HCT116 (cell line): ENCODE results near the gene PBX1. TPM values are rescaled to one million over a fixed set of nuclear protein-coding genes. Genes with fewer than 3 reads are reported as not detected.

ENCODE experiments used
- ATAC-seq: fragments of 200-7000 bp; cut with Tn5 transposase; 2 replicates; pipeline ENCODE4 v1.9.1; 2020; ENCODE audit warnings: mild to moderate bottlenecking, moderate library complexity
- BruUV-seq: library from RNA; stranded (reverse); fragments of 400-500 nt; replicated peaks from 2 replicates; lab custom pipeline; 2021; lab: Mats Ljungman, UMichigan
- CTCF ChIA-PET: fragments of 300-600 bp; sonication (Branson Sonifier 250); formaldehyde crosslinking; loops from one replicate; lab custom pipeline; 2021; ENCODE audit warnings: antibody characterized with exemption; lab: Charles Lee
- POLR2A ChIA-PET: fragments of 300-600, 350-600 bp; sonication (Branson Sonifier 250); formaldehyde crosslinking; loops from one replicate; lab custom pipeline; 2021; ENCODE audit warnings: antibody characterized with exemption; lab: Charles Lee
- RAD21 ChIA-PET, 2 experiments: fragments of 300-600 bp; sonication (Branson Sonifier 250); formaldehyde crosslinking; loops; one replicate each; lab custom pipeline; 2023; ENCODE audit warnings: low total read pairs in 2 of 2; ENCODE audit not compliant: uncharacterized antibody in 2 of 2, unreplicated experiment in 2 of 2, low non-redundant PET in 1 of 2; lab: Charles Lee
- DNase-seq: peaks from one replicate; pipeline ENCODE4 v3.0.0-alpha.2; 2010; ENCODE audit warnings: low read depth, low spot score
- H2AFZ ChIP-seq: fragments of 200-600 bp; shearing (Covaris generic), sonication (generic); 2 replicates; pipeline ENCODE4 v1.6.1; 2017; ENCODE audit warnings: low read depth, mixed run types, mixed read lengths, antibody characterized with exemption, low read length; ENCODE audit not compliant: poor library complexity, severe bottlenecking
- H3K27ac ChIP-seq: 2 replicates; pipeline ENCODE4 v1.5.1; 2012; ENCODE audit warnings: low read depth, low read length
- H3K27me3 ChIP-seq: fragments of 200-600 bp; sonication (generic); 2 replicates; pipeline ENCODE4 v1.6.1; 2016; ENCODE audit warnings: mixed run types, low read length, mixed read lengths; ENCODE audit not compliant: insufficient read depth
- H3K36me3 ChIP-seq, 2 experiments: fragments of 200-500 bp in 1 of 2; fragments of 200-600 bp in 1 of 2; sonication (Bioruptor generic) in 1 of 2; sonication (generic) in 1 of 2; 2 replicates each; pipeline versions ENCODE4 v1.5.1 to v1.6.1; 2014 to 2016; ENCODE audit warnings: low read length in 2 of 2, inconsistent platforms in 1 of 2, mixed read lengths in 1 of 2, mixed run types in 1 of 2; ENCODE audit not compliant: insufficient read depth in 2 of 2, control insufficient read depth in 1 of 2
- H3K4me1 ChIP-seq, 2 experiments: fragments of 200-600 bp in 1 of 2; sonication (generic) in 1 of 2; 2 replicates each; pipeline versions ENCODE4 v1.5.1 to v1.6.1; 2012 to 2017; ENCODE audit warnings: low read length in 2 of 2, inconsistent platforms in 1 of 2, mild to moderate bottlenecking in 1 of 2, mixed read lengths in 1 of 2, mixed run types in 1 of 2, moderate library complexity in 1 of 2; ENCODE audit not compliant: insufficient read depth in 2 of 2, control insufficient read depth in 1 of 2
- H3K4me2 ChIP-seq: fragments of 200-600 bp; sonication (generic); 2 replicates; pipeline ENCODE4 v1.6.1; 2017; ENCODE audit warnings: mixed run types, low read length, mixed read lengths
- H3K4me3 ChIP-seq, 2 experiments: fragments of 200-600 bp in 1 of 2; sonication (generic) in 1 of 2; replicated peaks in 1 of 2; 2 replicates each; pipeline ENCODE4 v1.5.1; 2011 to 2016; ENCODE audit warnings: low read length in 2 of 2, control low read depth in 1 of 2, low read depth in 1 of 2, mild to moderate bottlenecking in 1 of 2, mixed read lengths in 1 of 2, mixed run types in 1 of 2
- H3K79me2 ChIP-seq: fragments of 200-600 bp; sonication (generic); 2 replicates; pipeline ENCODE4 v1.6.1; 2017; ENCODE audit warnings: mild to moderate bottlenecking, mixed run types, low read length, moderate library complexity, mixed read lengths; ENCODE audit not compliant: insufficient read depth
- H3K9ac ChIP-seq: fragments of 200-600 bp; sonication (generic); 2 replicates; pipeline ENCODE4 v1.6.1; 2016; ENCODE audit warnings: low read length, mixed read lengths
- H3K9me2 ChIP-seq: fragments of 200-600 bp; sonication (generic), shearing (Covaris generic); 2 replicates; pipeline ENCODE4 v1.6.1; 2017; ENCODE audit warnings: mixed run types, mild to moderate bottlenecking, moderate library complexity; ENCODE audit not compliant: insufficient read depth
- H3K9me3 ChIP-seq, 2 experiments: fragments of 200-500 bp in 1 of 2; fragments of 200-600 bp in 1 of 2; sonication (Bioruptor generic) in 1 of 2; sonication (generic) in 1 of 2; 2 replicates each; pipeline ENCODE4 v1.6.1; 2014 to 2017; ENCODE audit warnings: low read length in 2 of 2, mixed read lengths in 2 of 2, inconsistent platforms in 1 of 2, low read depth in 1 of 2, mild to moderate bottlenecking in 1 of 2, mixed run types in 1 of 2, moderate library complexity in 1 of 2; ENCODE audit not compliant: control insufficient read depth in 1 of 2, insufficient read depth in 1 of 2
- H4K20me1 ChIP-seq: fragments of 200-600 bp; sonication (generic), shearing (Covaris generic); 2 replicates; pipeline ENCODE4 v1.6.1; 2017; ENCODE audit warnings: mixed run types, mild to moderate bottlenecking, moderate library complexity; ENCODE audit not compliant: insufficient read depth
- CEBPB ChIP-seq: IDR thresholded peaks from 2 replicates; pipeline ENCODE4 v1.6.1; 2012; ENCODE audit warnings: low read depth
- ELF1 ChIP-seq: IDR thresholded peaks from 2 replicates; pipeline ENCODE4 v1.6.1; 2012; ENCODE audit warnings: low read depth, borderline replicate concordance
- EZH2phosphoT487 ChIP-seq: fragments of 200-600 bp; IDR thresholded peaks from 2 replicates; pipeline ENCODE4 v1.6.1; 2018; ENCODE audit warnings: antibody characterized with exemption, borderline replicate concordance
- POLR2A ChIP-seq: IDR thresholded peaks from 2 replicates; pipeline ENCODE4 v1.7.0; 2011; ENCODE audit warnings: borderline replicate concordance; ENCODE audit not compliant: insufficient read depth, insufficient read length; ENCODE audit errors: extremely low read depth
- SIN3A ChIP-seq: IDR thresholded peaks from 2 replicates; pipeline ENCODE4 v1.6.1; 2012; ENCODE audit warnings: low read depth
- SP1 ChIP-seq: IDR thresholded peaks from 2 replicates; pipeline ENCODE4 v1.6.1; 2012; ENCODE audit warnings: low read depth
- YY1 ChIP-seq: IDR thresholded peaks from 2 replicates; pipeline ENCODE4 v1.6.1; 2011; ENCODE audit warnings: low read length, low read depth, moderate library complexity, mild to moderate bottlenecking; ENCODE audit not compliant: insufficient replicate concordance; ENCODE audit errors: extremely low read depth
- ZFX ChIP-seq: fragments of 450-650 bp; IDR thresholded peaks from 2 replicates; pipeline ENCODE4 v1.6.1; 2017
- intact Hi-C: fragments of 100-400 bp; cut with micrococcal nuclease; formaldehyde crosslinking; loops from 2 replicates; pipeline ENCODE4 v1.10.0; 2022
- total RNA-seq: library from RNA; stranded (reverse); gene quantifications from one replicate; pipeline ENCODE4 v1.2.1, GENCODE V29; 2021; ENCODE audit not compliant: unreplicated experiment
- TF ChIP-seq, protein P1 (sequence below): IDR thresholded peaks from 2 replicates; pipeline ENCODE4 v1.6.1; 2011; ENCODE audit warnings: mild to moderate bottlenecking, low read length, moderate library complexity; ENCODE audit not compliant: insufficient replicate concordance; ENCODE audit errors: extremely low read depth

The PBX1 gene
- total RNA-seq, 1 experiment from 2014 or later, result 29.6 TPM

DNA sequence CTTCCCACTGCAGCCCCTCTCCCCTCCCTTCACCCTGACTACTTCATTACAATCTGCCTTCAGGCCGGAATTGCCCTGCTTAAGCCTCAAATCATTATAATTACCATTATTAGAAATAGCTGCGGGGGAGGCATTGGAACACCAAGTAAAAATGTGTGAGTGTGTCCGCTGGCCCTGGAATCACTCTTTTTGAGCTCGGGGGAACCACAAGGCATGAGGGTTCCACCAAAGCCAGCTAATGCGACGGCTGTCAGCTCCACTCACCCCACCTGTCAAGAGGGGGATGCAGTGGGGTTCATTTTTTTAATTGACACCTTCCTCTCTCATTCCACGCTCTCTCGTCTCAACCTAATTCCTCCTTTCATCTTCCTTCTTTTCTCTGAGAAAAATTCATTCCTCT lies 177.2 kb downstream of the PBX1 start:
- H3K36me3 ChIP-seq, result no peaks in the 10 kb centered on the region
- no peak overlapping the region for H3K9ac ChIP-seq
- ChIA-PET CTCF (no interaction called here), POLR2A (no interaction called here), RAD21 (no interaction called here)
- H3K9me3 ChIP-seq, result no peaks in the 10 kb centered on the region
- H3K9me2 ChIP-seq, result no peaks in the 10 kb centered on the region
- no peak for ATAC-seq
- H3K4me3 ChIP-seq, result no peak overlapping the region
- H2AFZ ChIP-seq, result no peak overlapping the region
- H4K20me1 ChIP-seq, result no peaks in the 10 kb centered on the region
- H3K4me1 ChIP-seq, result peaks cover 11 to 15% of the 10 kb centered on the region in 2 experiments; a peak in 3 of 4 replicates
- intact Hi-C loops, result no loop called here
- BruUV-seq, result no TSS peak
- no peaks in the 10 kb centered on the region for H3K27me3 ChIP-seq
- H3K4me2 ChIP-seq, result no peak overlapping the region
- no peak overlapping the region for H3K27ac ChIP-seq
- H3K79me2 ChIP-seq, result no peaks in the 10 kb centered on the region
- no peak for DNase-seq
- TF ChIP-seq SP1 (no peak), SIN3A (no peak), POLR2A (no peak)
- TF ChIP-seq, protein P1, sequence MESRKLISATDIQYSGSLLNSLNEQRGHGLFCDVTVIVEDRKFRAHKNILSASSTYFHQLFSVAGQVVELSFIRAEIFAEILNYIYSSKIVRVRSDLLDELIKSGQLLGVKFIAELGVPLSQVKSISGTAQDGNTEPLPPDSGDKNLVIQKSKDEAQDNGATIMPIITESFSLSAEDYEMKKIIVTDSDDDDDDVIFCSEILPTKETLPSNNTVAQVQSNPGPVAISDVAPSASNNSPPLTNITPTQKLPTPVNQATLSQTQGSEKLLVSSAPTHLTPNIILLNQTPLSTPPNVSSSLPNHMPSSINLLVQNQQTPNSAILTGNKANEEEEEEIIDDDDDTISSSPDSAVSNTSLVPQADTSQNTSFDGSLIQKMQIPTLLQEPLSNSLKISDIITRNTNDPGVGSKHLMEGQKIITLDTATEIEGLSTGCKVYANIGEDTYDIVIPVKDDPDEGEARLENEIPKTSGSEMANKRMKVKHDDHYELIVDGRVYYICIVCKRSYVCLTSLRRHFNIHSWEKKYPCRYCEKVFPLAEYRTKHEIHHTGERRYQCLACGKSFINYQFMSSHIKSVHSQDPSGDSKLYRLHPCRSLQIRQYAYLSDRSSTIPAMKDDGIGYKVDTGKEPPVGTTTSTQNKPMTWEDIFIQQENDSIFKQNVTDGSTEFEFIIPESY, result no peak

GRCh38 chr1:164739189-164739588 lies 180.2 kb downstream of the PBX1 start:
- Histone ChIP-seq H3K9me2 (no peaks in the 10 kb centered on the region), H3K27ac (no peak overlapping the region), H2AFZ (no peak overlapping the region), H3K4me3 (no peak overlapping the region), H3K9ac (no peak overlapping the region), H3K9me3 (no peaks in the 10 kb centered on the region), H3K36me3 (no peaks in the 10 kb centered on the region), H4K20me1 (no peaks in the 10 kb centered on the region), H3K27me3 (no peaks in the 10 kb centered on the region), H3K4me2 (no peak overlapping the region), H3K79me2 (no peaks in the 10 kb centered on the region), H3K4me1 (peaks cover 3 to 4% of the 10 kb centered on the region in 2 experiments; a peak in 2 of 4 replicates)
- intact Hi-C loops, result no loop called here
- no peak for DNase-seq
- ChIA-PET RAD21 (no interaction called here), CTCF (no interaction called here), POLR2A (no interaction called here)
- BruUV-seq, result no TSS peak
- ATAC-seq, result no peak
- TF ChIP-seq YY1 (no peak), ZFX (no peak), POLR2A (no peak), EZH2phosphoT487 (no peak), ELF1 (no peak), CEBPB (no peak)
